HL-60 (cell line): Measurements from ENCODE around the gene MST1.

Experiments used
- DNase-seq, 2 experiments: peaks; one replicate each; pipeline ENCODE4 v3.0.0-alpha.2; 2010 to 2020; ENCODE audit warnings: low read depth in 1 of 2, low spot score in 1 of 2
- H3K27ac ChIP-seq: fragments of 250-450 bp; sonication (Bioruptor Pico); replicated peaks from 2 replicates; pipeline ENCODE4 v1.5.1; 2020; ENCODE audit warnings: mild to moderate bottlenecking, moderate library complexity
- H3K27me3 ChIP-seq: fragments of 250-450 bp; sonication (Bioruptor Pico); 2 replicates; pipeline ENCODE4 v1.5.1; 2021; ENCODE audit warnings: mild to moderate bottlenecking, moderate library complexity; ENCODE audit not compliant: insufficient read depth, poor library complexity, severe bottlenecking
- H3K4me3 ChIP-seq: replicated peaks from 2 replicates; pipeline ENCODE4 v1.5.1; 2011; ENCODE audit warnings: mild to moderate bottlenecking, control low read depth, low read length; ENCODE audit not compliant: insufficient read depth
- GABPA ChIP-seq: IDR thresholded peaks from 2 replicates; pipeline ENCODE4 v1.6.1; 2012; ENCODE audit warnings: low read depth
- POLR2AphosphoS5 ChIP-seq: IDR thresholded peaks from 2 replicates; pipeline ENCODE4 v1.6.1; 2012; ENCODE audit warnings: low read depth
- SPI1 ChIP-seq: IDR thresholded peaks from 2 replicates; pipeline ENCODE4 v1.6.1; 2012; ENCODE audit warnings: low read depth, mild to moderate bottlenecking, borderline replicate concordance
- TF ChIP-seq, protein P1 (sequence below): IDR thresholded peaks from 2 replicates; pipeline ENCODE4 v1.6.1; 2012; ENCODE audit warnings: low read depth; ENCODE audit not compliant: insufficient replicate concordance
- TF ChIP-seq, protein P2 (sequence below): IDR thresholded peaks from one replicate; pipeline ENCODE4 v1.5.1; 2011; ENCODE audit warnings: low read length, control low read depth, inconsistent platforms; ENCODE audit not compliant: insufficient read depth

MST1 gene

DNA sequence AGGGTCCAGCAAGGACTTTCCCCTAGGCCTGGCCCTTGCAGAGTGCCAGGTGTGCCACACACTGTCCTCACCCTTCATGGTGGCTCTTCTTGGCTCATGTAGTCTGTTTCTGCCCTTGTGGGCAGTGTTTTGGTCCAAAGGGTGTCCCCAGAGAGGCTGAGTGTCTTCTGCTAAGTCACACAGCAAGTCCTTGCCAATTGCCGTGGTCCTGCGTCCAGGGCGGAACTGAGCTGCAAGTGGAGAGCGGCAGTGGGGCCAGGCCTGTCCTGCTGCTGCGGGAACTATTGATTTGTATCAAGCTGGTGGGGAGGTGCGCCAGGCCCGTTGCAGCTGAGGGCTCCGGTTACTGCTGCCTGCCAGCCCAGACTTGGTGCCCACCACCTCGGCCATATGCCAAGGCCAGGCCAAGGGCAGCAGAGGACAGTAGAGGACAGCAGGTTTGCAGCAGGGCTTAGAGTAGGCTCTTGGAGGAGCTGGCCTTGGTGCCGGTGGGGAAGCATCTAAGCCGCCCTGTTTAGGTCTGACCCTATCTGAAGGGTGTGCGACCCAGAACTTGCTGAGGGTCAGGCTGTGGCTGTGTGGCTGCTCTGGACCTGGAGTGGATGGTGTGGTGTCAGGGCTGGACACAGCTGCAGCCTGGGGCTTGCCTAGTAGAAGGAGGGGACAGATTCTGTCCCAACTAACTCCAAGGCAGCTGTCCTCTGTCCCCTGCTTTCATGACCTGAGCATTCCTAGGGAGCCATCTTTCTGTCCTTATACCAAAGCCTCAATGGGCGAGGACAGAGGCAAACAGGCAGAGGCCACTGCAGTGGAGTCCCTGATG lies 25.7 kb upstream of the MST1 start:
- TF ChIP-seq, protein P1, sequence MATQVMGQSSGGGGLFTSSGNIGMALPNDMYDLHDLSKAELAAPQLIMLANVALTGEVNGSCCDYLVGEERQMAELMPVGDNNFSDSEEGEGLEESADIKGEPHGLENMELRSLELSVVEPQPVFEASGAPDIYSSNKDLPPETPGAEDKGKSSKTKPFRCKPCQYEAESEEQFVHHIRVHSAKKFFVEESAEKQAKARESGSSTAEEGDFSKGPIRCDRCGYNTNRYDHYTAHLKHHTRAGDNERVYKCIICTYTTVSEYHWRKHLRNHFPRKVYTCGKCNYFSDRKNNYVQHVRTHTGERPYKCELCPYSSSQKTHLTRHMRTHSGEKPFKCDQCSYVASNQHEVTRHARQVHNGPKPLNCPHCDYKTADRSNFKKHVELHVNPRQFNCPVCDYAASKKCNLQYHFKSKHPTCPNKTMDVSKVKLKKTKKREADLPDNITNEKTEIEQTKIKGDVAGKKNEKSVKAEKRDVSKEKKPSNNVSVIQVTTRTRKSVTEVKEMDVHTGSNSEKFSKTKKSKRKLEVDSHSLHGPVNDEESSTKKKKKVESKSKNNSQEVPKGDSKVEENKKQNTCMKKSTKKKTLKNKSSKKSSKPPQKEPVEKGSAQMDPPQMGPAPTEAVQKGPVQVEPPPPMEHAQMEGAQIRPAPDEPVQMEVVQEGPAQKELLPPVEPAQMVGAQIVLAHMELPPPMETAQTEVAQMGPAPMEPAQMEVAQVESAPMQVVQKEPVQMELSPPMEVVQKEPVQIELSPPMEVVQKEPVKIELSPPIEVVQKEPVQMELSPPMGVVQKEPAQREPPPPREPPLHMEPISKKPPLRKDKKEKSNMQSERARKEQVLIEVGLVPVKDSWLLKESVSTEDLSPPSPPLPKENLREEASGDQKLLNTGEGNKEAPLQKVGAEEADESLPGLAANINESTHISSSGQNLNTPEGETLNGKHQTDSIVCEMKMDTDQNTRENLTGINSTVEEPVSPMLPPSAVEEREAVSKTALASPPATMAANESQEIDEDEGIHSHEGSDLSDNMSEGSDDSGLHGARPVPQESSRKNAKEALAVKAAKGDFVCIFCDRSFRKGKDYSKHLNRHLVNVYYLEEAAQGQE = peak; percentile 15
- TF ChIP-seq, protein P2, sequence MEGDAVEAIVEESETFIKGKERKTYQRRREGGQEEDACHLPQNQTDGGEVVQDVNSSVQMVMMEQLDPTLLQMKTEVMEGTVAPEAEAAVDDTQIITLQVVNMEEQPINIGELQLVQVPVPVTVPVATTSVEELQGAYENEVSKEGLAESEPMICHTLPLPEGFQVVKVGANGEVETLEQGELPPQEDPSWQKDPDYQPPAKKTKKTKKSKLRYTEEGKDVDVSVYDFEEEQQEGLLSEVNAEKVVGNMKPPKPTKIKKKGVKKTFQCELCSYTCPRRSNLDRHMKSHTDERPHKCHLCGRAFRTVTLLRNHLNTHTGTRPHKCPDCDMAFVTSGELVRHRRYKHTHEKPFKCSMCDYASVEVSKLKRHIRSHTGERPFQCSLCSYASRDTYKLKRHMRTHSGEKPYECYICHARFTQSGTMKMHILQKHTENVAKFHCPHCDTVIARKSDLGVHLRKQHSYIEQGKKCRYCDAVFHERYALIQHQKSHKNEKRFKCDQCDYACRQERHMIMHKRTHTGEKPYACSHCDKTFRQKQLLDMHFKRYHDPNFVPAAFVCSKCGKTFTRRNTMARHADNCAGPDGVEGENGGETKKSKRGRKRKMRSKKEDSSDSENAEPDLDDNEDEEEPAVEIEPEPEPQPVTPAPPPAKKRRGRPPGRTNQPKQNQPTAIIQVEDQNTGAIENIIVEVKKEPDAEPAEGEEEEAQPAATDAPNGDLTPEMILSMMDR = no peak
- Histone ChIP-seq H3K27ac (no peak overlapping the region), H3K4me3 (no peak overlapping the region), H3K27me3 (no peaks in the 10 kb centered on the region)
- no peak for DNase-seq

DNA sequence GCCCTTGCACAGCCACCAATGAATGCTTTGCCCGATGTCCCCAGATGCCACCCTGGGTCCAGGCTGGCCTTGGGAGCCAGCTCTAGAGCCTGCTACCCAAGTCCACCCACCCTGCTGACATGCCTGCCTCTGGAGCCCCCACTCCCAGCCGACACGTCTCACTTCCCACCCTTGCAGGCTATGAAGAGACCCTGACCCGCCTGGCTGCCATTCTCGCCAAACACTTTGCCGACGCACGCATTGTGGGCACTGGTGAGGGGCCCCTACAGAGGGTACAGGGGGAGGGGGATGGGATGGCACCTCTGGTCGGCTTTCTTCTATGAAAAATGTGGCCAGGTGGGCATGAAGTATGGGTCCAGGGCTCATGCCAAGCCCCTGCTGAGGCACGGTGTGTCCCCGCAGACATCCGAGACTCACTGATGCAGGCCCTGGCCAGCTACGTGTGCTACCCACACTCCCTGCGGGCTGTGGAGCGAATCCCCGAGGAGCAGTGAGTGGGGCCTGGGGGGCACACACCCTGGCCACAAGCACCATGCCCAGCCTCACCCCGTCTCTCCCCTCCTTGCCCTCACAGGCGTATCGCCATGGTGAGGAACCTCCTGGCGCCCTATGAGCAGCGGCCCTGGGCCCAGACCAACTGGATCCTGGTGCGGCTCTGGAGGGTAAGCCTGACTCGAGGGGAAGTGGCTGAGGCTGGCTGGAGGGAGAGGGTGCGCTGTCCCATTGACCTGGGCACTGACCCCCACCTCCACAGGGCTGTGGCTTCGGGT lies 24.2 kb upstream of the MST1 start:
- Histone ChIP-seq H3K27me3 (no peaks in the 10 kb centered on the region), H3K4me3 (no peak overlapping the region), H3K27ac (no peak overlapping the region)
- no peak for DNase-seq
- TF ChIP-seq, protein P2 = no peak
- no peak for TF ChIP-seq SPI1
- TF ChIP-seq, protein P1 = no peak
- no peak for TF ChIP-seq GABPA
- no peak for TF ChIP-seq POLR2AphosphoS5

DNA sequence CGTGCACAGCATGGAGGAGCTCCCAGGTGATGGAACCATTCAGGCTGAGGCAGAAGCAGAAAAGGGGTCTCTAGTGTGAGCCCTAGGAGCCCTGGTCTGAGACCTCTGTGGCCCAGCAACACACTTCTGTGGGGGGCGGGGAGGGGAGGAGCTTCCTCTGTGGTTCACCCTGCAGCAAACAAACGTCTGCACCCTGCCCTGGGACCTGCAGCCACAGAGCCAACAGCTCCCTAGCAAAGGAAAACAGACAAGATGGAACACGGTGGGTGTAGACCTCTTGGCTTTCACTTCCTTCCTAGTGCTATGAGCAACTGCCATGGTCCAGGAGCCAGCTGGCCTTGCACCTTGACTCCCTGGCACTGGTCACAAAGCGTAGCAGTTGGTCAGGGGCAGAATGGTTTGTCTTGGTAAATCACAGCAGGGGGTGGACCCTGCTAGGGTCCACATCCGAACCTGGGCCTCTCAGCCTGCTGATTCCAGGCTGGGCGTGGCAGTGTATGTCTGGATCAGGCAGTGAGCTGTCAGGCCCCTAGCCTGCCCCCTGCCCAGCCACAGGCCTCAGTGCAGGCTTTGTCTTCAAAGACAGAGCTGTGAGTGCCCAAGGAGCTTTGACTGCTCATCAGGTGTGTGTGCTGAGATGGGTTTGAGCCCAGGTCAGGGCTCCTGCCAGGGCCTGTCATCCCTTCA lies 23.5 kb upstream of the MST1 start:
- no peak for DNase-seq
- Histone ChIP-seq H3K27ac (no peak overlapping the region), H3K27me3 (no peaks in the 10 kb centered on the region), H3K4me3 (no peak overlapping the region)
- TF ChIP-seq SPI1 = no peak
- TF ChIP-seq GABPA = no peak
- no peak for TF ChIP-seq POLR2AphosphoS5
- TF ChIP-seq, protein P1 = no peak
- TF ChIP-seq, protein P2 = no peak
